Measurements from ENCODE around the gene SOCS7.

DNA sequence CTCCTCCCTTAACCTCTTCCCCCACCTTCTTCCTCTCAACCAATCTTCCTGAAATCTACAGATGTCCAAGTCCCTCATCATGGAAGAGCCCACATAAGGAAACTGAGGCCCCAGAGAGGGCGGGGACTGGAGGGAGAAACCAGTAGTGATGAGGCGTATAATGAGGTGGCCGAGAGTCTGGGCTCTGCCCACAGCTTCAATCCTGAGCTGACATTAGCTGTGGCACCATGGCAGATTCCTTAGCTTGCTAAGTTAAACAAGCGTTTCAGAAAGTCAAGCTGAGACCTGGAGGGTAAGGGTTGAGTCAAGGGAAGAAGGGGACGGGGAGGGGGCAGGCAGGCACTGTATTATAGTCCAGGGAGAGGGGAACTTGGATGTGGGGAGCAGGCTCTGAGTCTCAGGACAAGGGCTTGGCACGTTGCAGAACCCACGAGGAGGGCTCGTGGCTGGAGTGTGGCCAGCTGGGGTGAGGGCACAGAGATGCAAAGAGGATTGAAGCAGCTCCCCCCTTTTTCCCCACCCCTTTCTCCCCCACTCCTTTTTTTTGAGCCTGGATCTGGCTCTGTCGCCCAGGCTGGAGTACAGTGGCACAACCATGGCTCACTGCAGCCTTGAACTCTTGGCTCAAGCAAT, 89.9 kb downstream of the SOCS7 start:
- TF ChIP-seq, protein P1, sequence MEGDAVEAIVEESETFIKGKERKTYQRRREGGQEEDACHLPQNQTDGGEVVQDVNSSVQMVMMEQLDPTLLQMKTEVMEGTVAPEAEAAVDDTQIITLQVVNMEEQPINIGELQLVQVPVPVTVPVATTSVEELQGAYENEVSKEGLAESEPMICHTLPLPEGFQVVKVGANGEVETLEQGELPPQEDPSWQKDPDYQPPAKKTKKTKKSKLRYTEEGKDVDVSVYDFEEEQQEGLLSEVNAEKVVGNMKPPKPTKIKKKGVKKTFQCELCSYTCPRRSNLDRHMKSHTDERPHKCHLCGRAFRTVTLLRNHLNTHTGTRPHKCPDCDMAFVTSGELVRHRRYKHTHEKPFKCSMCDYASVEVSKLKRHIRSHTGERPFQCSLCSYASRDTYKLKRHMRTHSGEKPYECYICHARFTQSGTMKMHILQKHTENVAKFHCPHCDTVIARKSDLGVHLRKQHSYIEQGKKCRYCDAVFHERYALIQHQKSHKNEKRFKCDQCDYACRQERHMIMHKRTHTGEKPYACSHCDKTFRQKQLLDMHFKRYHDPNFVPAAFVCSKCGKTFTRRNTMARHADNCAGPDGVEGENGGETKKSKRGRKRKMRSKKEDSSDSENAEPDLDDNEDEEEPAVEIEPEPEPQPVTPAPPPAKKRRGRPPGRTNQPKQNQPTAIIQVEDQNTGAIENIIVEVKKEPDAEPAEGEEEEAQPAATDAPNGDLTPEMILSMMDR (conservative IDR thresholded peaks at IDR 0.05; ENCODE audit: low read depth, low read length) = no peak
- TF ChIP-seq EZH2 (IDR thresholded peaks at IDR 0.05; ENCODE audit: low read length, unreplicated experiment) = no peak
- TF ChIP-seq EZH2phosphoT487 (IDR thresholded peaks at IDR 0.05; ENCODE audit: borderline replicate concordance, low read length) = no peak

All from PC-3 (cell line).